Endometrial microvascular endothelial cells (primary cell): Measurements from ENCODE around the gene HOPX. TPM values are rescaled to one million over a fixed set of nuclear protein-coding genes. Genes with fewer than 3 reads are reported as not detected.
"Not testable (repeated sequence)": the region's sequence is repeated elsewhere in the genome, so short reads cannot be mapped to it uniquely, and the experiment has no call there.

ENCODE experiments used
- in situ Hi-C: cut with HindIII; loops from 2 replicates; pipeline ENCODE4 v1.10.0; 2017; ENCODE audit warnings: low sequenced_read_pairs, low pct_unique_long_range_greater_than_20kb; ENCODE audit errors: inconsistent ontology term
- total RNA-seq: library from RNA; depleted of rRNA; stranded (reverse); fragments of >200 nt; gene quantifications from one replicate; pipeline ENCODE4 v1.2.3, GENCODE V29; 2015; ENCODE audit errors: inconsistent ontology term

The HOPX gene
- total RNA-seq: 108 TPM

- in situ Hi-C loops: no loop called here
Measured at GRCh38 chr4:56681158-56681852, at the start of gene HOPX. Gene HOPX, minus strand, starts transcription at chr4:56681296. Its CDS starts 23,480 bp downstream, at chr4:56657816.

GRCh38 chr4:56730097-56730496, 49.0 kb upstream of the HOPX start:
- in situ Hi-C loops: no loop called here

GRCh38 chr4:56728512-56728911, 47.4 kb upstream of the HOPX start:
- in situ Hi-C loops: no loop called here

GRCh38 chr4:56727150-56727549, 46.1 kb upstream of the HOPX start:
- in situ Hi-C loops: no loop called here

GRCh38 chr4:56726593-56726992, 45.5 kb upstream of the HOPX start:
- in situ Hi-C loops: not testable (repeated sequence)

- in situ Hi-C loops: no loop called here
Measured at GRCh38 chr4:56723659-56724230, 42.6 kb upstream of the HOPX start.

- in situ Hi-C loops: no loop called here
Measured at GRCh38 chr4:56723201-56723605, 42.1 kb upstream of the HOPX start.

GRCh38 chr4:56708146-56708545, 27.1 kb upstream of the HOPX start:
- in situ Hi-C loops: no loop called here

- in situ Hi-C loops: no loop called here
Measured at GRCh38 chr4:56705966-56706365, 24.9 kb upstream of the HOPX start.

GRCh38 chr4:56705334-56705733, 24.2 kb upstream of the HOPX start:
- in situ Hi-C loops: no loop called here

GRCh38 chr4:56704089-56704871, 23.2 kb upstream of the HOPX start:
- in situ Hi-C loops: no loop called here

GRCh38 chr4:56703378-56703777, 22.3 kb upstream of the HOPX start:
- in situ Hi-C loops: no loop called here

- in situ Hi-C loops: no loop called here
Measured at GRCh38 chr4:56701644-56702043, 20.5 kb upstream of the HOPX start.

GRCh38 chr4:56701161-56701480, 20.0 kb upstream of the HOPX start:
- in situ Hi-C loops: no loop called here

GRCh38 chr4:56699537-56700105, 18.5 kb upstream of the HOPX start:
- in situ Hi-C loops: no loop called here

GRCh38 chr4:56698329-56698728, 17.2 kb upstream of the HOPX start:
- in situ Hi-C loops: no loop called here

- in situ Hi-C loops: no loop called here
Measured at GRCh38 chr4:56696056-56696455, 15.0 kb upstream of the HOPX start.

- in situ Hi-C loops: not testable (repeated sequence)
Measured at GRCh38 chr4:56693476-56693875, 12.4 kb upstream of the HOPX start.

- in situ Hi-C loops: no loop called here
Measured at GRCh38 chr4:56692576-56692975, 11.5 kb upstream of the HOPX start.

GRCh38 chr4:56691425-56691824, 10.3 kb upstream of the HOPX start:
- in situ Hi-C loops: no loop called here
